DND-41 (cell line): ENCODE data around the gene NCAPD2.

Source experiments
- CTCF ChIP-seq: IDR thresholded peaks from 2 replicates; pipeline ENCODE4 v1.5.1; 2012; ENCODE audit warnings: borderline replicate concordance, low read length, moderate library complexity, mild to moderate bottlenecking; ENCODE audit not compliant: poor library complexity, severe bottlenecking; ENCODE audit errors: extremely low read depth
- EZH2 ChIP-seq: IDR thresholded peaks from 3 replicates; pipeline ENCODE4 v1.6.1; 2012; ENCODE audit warnings: borderline replicate concordance, low read depth, mild to moderate bottlenecking, moderate library complexity, low read length, inconsistent platforms; ENCODE audit not compliant: severe bottlenecking

- TF ChIP-seq CTCF: no peak
- TF ChIP-seq EZH2: no peak
Observed at GRCh38 chr12:6452944-6453630, 40.8 kb upstream of the NCAPD2 start.
